Ascending aorta (tissue), 2 donors: ENCODE data around the gene SPEN. TPM values are rescaled to one million over a fixed set of nuclear protein-coding genes. Genes with fewer than 3 reads are reported as not detected.

Experiments
- DNase-seq, 2 donors: peaks; one replicate each; pipeline ENCODE4 v3.0.0-alpha.2; 2019; ENCODE audit warnings: low spot score in 2 of 2
- H3K27ac ChIP-seq, 2 donors: fragments of 200-600 bp; sonication (generic); one replicate each; pipeline ENCODE4 v1.5.1; 2016 to 2017; ENCODE audit warnings: mild to moderate bottlenecking in 1 of 2
- H3K27me3 ChIP-seq: fragments of 200-600 bp; sonication (generic); one replicate; pipeline ENCODE4 v1.5.1; 2017
- H3K36me3 ChIP-seq, 2 donors: fragments of 200-600 bp; sonication (generic); one replicate each; pipeline ENCODE4 v1.5.1; 2016
- H3K4me1 ChIP-seq, 2 donors: fragments of 200-600 bp; sonication (generic); one replicate each; pipeline ENCODE4 v1.5.1; 2016 to 2017; ENCODE audit warnings: mild to moderate bottlenecking in 1 of 2
- H3K4me3 ChIP-seq, 2 donors: fragments of 200-600 bp; sonication (generic); one replicate each; pipeline ENCODE4 v1.5.1; 2016 to 2017; ENCODE audit warnings: mild to moderate bottlenecking in 1 of 2
- H3K9me3 ChIP-seq, 2 donors: fragments of 200-600 bp; sonication (generic); one replicate each; pipeline ENCODE4 v1.5.1; 2016
- intact Hi-C: fragments of 100-400 bp; cut with DNase I; formaldehyde crosslinking; loops from one replicate; pipeline ENCODE4 v1.15.1; 2023
- total RNA-seq: library from RNA; depleted of rRNA; stranded (reverse); fragments of >200 nt; gene quantifications from one replicate; pipeline ENCODE4 v1.1.0, GENCODE V29; 2016
- TF ChIP-seq, protein P1 (sequence below), 3 experiments: fragments of 200-600 bp in 2 of 3; fragments of 450-650 bp in 1 of 3; sonication (generic) in 2 of 3; IDR thresholded peaks; one replicate each; pipeline ENCODE4 v1.5.1; 2016 to 2019; ENCODE audit warnings: antibody characterized with exemption in 3 of 3, mild to moderate bottlenecking in 1 of 3, moderate library complexity in 1 of 3

The SPEN gene
- total RNA-seq, 1 donor from 2014 or later: 53.9 TPM

DNA sequence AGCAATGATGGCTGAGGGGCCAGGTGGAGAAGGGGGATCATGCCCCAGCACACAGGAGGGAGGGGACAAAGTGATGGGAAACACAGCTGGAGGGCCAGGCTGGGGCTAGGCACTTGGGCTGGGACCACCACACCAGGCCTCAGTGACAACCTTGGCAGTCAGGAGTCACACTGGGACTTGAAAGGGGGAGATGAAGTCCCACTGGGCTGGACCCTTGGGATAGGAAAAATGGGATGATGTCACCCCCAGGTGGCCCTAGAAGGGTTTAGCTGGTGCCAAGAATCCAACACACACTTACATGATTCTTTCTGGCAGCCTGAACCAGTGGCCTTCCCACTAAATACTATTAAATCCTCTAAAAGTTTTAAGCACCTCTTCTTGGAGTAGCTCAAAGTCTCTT is 111.3 kb downstream of the SPEN start:
- Histone ChIP-seq H3K27me3 (no peaks in the 10 kb centered on the region), H3K4me1 (peaks cover 6 to 33% of the 10 kb centered on the region in 2 donors), H3K4me3 (no peak overlapping the region), H3K9me3 (no peaks in the 10 kb centered on the region), H3K36me3 (peaks cover 0 to 5% of the 10 kb centered on the region in 2 donors), H3K27ac (peak overlapping the region; percentile 56 to 98)
- DNase-seq: no peak
- TF ChIP-seq, protein P1, sequence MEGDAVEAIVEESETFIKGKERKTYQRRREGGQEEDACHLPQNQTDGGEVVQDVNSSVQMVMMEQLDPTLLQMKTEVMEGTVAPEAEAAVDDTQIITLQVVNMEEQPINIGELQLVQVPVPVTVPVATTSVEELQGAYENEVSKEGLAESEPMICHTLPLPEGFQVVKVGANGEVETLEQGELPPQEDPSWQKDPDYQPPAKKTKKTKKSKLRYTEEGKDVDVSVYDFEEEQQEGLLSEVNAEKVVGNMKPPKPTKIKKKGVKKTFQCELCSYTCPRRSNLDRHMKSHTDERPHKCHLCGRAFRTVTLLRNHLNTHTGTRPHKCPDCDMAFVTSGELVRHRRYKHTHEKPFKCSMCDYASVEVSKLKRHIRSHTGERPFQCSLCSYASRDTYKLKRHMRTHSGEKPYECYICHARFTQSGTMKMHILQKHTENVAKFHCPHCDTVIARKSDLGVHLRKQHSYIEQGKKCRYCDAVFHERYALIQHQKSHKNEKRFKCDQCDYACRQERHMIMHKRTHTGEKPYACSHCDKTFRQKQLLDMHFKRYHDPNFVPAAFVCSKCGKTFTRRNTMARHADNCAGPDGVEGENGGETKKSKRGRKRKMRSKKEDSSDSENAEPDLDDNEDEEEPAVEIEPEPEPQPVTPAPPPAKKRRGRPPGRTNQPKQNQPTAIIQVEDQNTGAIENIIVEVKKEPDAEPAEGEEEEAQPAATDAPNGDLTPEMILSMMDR (IDR thresholded peaks at IDR 0.05): no peak
- intact Hi-C loops: no loop called here

DNA sequence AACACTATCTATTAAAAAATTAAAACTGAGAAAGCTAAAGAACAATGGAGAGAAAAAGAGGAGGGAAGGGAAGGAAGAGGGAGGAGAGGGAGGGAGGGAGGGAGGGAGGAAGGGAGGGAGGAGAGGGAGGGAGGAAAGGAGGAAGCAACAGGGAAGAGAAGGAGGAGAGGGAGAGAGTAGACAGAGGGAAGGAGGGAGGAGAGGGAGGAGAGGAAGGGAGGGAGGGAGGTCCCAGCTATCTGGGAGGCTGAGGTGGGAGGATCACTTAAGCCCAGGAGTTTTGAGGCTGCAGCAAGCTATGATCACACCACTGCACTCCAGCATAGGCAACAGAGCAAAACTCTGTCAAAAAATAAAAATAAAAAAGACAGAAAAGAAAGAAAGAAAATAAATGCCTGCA is 111.9 kb downstream of the SPEN start:
- Histone ChIP-seq H3K27me3 (no peaks in the 10 kb centered on the region), H3K9me3 (no peaks in the 10 kb centered on the region), H3K27ac (peak overlapping the region in 1 of 2 donors; percentile 98), H3K36me3 (peaks cover 0 to 5% of the 10 kb centered on the region in 2 donors), H3K4me3 (no peak overlapping the region), H3K4me1 (peaks cover 5 to 35% of the 10 kb centered on the region in 2 donors)
- DNase-seq: no peak
- intact Hi-C loops: no loop called here
- TF ChIP-seq, protein P1 (IDR thresholded peaks at IDR 0.05): no peak

DNA sequence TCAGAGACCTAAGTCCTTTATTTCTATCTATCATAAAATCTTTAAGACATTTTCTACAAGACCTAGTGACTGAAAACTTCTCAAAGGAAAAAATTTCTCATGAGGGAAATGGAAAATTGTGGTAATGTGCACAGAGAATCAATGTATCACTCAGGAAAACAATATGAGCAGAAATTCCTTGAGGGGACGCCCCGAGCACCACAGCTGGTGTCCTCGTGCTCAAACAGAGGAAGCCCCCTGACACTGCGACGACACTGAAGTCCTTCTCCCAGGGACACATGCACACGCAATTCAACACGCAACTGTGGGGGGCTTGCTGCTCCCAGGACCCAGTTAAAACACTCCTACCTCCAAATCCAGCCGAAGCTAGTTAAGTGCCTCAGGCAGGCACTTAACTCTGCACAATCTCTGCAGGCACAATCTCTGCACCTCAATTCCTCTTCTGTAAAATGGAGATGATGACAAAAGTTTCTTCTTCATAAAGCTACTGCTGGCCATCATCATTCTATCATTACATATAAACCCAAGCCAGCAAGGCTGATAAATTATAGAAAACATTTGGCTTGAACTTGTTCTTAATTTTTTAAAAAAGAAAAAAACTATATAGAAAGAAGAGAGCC is 112.4 kb downstream of the SPEN start:
- Histone ChIP-seq H3K27ac (peak overlapping the region in 1 of 2 donors; percentile 98), H3K9me3 (no peaks in the 10 kb centered on the region), H3K4me1 (peaks cover 5 to 37% of the 10 kb centered on the region in 2 donors), H3K27me3 (no peaks in the 10 kb centered on the region), H3K4me3 (no peak overlapping the region), H3K36me3 (peaks cover 0 to 5% of the 10 kb centered on the region in 2 donors)
- TF ChIP-seq, protein P1 (IDR thresholded peaks at IDR 0.05): no peak
- intact Hi-C loops: no loop called here
- DNase-seq: no peak

DNA sequence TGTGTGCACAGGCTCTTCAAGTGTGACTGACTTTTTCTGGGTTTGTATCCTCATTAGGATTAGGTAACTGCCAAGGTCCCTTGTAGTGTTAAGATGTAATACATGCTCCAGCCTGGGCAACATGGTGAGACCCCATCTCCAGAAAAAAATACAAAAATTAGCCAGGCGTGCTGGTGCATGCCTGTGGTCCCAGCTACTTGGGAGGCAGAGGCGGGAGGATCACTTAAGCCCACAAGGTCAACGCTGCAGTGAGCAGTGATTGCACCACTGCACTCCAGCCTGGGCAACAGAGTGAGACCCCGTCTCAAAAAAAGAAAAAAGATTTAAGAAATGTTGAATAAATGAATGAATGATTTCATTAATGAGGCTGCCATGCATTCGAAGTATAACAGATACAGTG is 113.3 kb downstream of the SPEN start:
- no peak for DNase-seq
- Histone ChIP-seq H3K27me3 (no peaks in the 10 kb centered on the region), H3K36me3 (peaks cover 0 to 5% of the 10 kb centered on the region in 2 donors), H3K9me3 (no peaks in the 10 kb centered on the region), H3K4me1 (peaks cover 5 to 43% of the 10 kb centered on the region in 2 donors), H3K4me3 (no peak overlapping the region), H3K27ac (no peak overlapping the region)
- TF ChIP-seq, protein P1 (IDR thresholded peaks at IDR 0.05): no peak
- intact Hi-C loops: no loop called here

DNA sequence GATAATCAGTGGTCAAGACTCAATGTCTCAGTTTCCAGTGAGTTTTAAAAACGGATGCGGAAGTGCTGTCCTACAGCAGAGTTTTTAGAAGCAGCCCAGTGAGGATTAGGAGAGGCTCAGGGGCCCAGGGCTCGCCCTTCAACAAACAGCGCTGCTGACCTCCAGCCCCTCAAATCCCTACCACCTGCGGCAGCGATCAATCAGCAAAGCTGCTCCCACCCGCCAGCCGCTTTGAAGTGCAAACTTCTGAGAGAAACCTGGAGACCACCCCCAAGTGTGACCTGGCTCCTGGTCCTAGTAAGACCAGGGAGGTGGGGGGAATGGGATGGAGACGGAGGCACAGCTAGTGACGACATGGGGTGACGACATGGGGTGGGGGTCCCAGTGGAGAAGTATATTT is 114.0 kb downstream of the SPEN start:
- peaks cover 0 to 5% of the 10 kb centered on the region in 2 donors for H3K36me3 ChIP-seq
- TF ChIP-seq, protein P1 (IDR thresholded peaks at IDR 0.05): no peak
- peaks cover 7 to 50% of the 10 kb centered on the region in 2 donors for H3K4me1 ChIP-seq
- intact Hi-C loops: no loop called here
- no peak overlapping the region for H3K27ac ChIP-seq
- DNase-seq: no peak
- H3K27me3 ChIP-seq: no peaks in the 10 kb centered on the region
- H3K9me3 ChIP-seq: no peaks in the 10 kb centered on the region
- no peak overlapping the region for H3K4me3 ChIP-seq
